Measurements from ENCODE around the gene CCNQ.

CCNQ gene

GRCh38 chrX:153551135-153551534 lies 47.8 kb downstream of the CCNQ start:
- Histone ChIP-seq H3K9me3 (ENCODE audit: control insufficient read depth, insufficient read depth, low read depth, low read length) (peaks cover 22% of the 10 kb centered on the region; the same call in 1 of the 2 replicates), H3K9ac (ENCODE audit: low read length) (no peak overlapping the region), H3K27ac (ENCODE audit: low read depth, low read length) (no peak overlapping the region), H3K36me3 (ENCODE audit: control insufficient read depth, insufficient read depth, low read length) (no peaks in the 10 kb centered on the region), H3K4me3 (ENCODE audit: low read depth, low read length) (no peak overlapping the region), H3K27me3 (ENCODE audit: control insufficient read depth, insufficient read depth, low read length) (no peaks in the 10 kb centered on the region; the same call in 1 of the 2 replicates), H3K4me1 (ENCODE audit: control insufficient read depth, insufficient read depth, low read length) (no peaks in the 10 kb centered on the region)

DNA sequence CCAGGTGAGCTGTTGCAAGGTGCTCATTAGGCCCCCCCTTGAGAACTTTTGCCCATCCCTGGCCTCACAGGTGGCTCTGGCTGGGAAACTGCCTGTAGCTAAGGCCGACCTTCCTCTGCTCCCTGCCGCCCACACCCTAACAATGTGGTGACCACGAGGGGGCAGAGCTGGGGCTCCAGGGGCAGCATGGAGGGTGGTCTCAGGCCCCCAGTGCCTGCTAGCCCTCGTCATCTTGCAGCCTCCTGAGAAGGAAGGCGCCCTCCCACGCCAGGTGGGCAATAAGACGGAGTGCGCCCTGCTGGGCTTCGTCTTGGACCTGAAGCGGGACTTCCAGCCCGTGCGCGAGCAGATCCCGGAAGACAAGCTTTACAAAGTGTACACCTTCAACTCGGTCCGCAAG lies 49.1 kb downstream of the CCNQ start:
- H3K9me3 ChIP-seq (ENCODE audit: control insufficient read depth, insufficient read depth, low read depth, low read length) = peaks cover 22% of the 10 kb centered on the region; the same call in 1 of the 2 replicates

DNA sequence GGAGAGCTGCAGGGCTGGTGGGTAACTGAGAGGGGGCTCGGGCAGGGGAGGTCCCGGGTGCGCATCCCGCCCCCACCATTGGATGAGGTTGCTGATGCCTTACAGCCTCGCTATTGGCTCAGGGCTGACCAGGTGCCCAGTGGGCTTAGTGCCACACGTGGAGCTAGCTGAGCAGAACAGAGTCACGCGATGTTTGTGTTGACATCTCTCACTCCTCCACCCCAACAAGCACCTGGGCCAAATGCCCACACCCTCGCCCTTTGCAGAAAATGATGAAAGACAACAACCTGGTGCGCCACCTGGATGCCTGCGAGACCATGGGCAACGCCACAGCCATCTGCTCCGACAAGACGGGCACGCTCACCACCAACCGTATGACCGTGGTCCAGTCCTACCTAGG lies 49.7 kb downstream of the CCNQ start:
- Histone ChIP-seq H3K4me3 (ENCODE audit: low read depth, low read length) (no peak overlapping the region), H3K4me1 (ENCODE audit: control insufficient read depth, insufficient read depth, low read length) (no peaks in the 10 kb centered on the region), H3K36me3 (ENCODE audit: control insufficient read depth, insufficient read depth, low read length) (no peaks in the 10 kb centered on the region), H3K27ac (ENCODE audit: low read depth, low read length) (no peak overlapping the region), H3K9me3 (ENCODE audit: control insufficient read depth, insufficient read depth, low read depth, low read length) (peaks cover 22% of the 10 kb centered on the region; the same call in 1 of the 2 replicates), H3K9ac (ENCODE audit: low read length) (no peak overlapping the region), H3K27me3 (ENCODE audit: control insufficient read depth, insufficient read depth, low read length) (no peaks in the 10 kb centered on the region; the same call in 1 of the 2 replicates)

More for the DNA sequence above, 49.1 kb downstream of the CCNQ start:
- Histone ChIP-seq H3K9ac (ENCODE audit: low read length) (no peak overlapping the region), H3K36me3 (ENCODE audit: control insufficient read depth, insufficient read depth, low read length) (no peaks in the 10 kb centered on the region), H3K27me3 (ENCODE audit: control insufficient read depth, insufficient read depth, low read length) (no peaks in the 10 kb centered on the region; the same call in 1 of the 2 replicates), H3K4me1 (ENCODE audit: control insufficient read depth, insufficient read depth, low read length) (no peaks in the 10 kb centered on the region), H3K4me3 (ENCODE audit: low read depth, low read length) (no peak overlapping the region), H3K27ac (ENCODE audit: low read depth, low read length) (no peak overlapping the region)

GRCh38 chrX:153547195-153547594 lies 51.7 kb downstream of the CCNQ start:
- Histone ChIP-seq H3K36me3 (ENCODE audit: control insufficient read depth, insufficient read depth, low read length) (no peaks in the 10 kb centered on the region), H3K9me3 (ENCODE audit: control insufficient read depth, insufficient read depth, low read depth, low read length) (peaks cover 20% of the 10 kb centered on the region; the same call in 1 of the 2 replicates), H3K27me3 (ENCODE audit: control insufficient read depth, insufficient read depth, low read length) (no peaks in the 10 kb centered on the region; the same call in 1 of the 2 replicates)

DNA sequence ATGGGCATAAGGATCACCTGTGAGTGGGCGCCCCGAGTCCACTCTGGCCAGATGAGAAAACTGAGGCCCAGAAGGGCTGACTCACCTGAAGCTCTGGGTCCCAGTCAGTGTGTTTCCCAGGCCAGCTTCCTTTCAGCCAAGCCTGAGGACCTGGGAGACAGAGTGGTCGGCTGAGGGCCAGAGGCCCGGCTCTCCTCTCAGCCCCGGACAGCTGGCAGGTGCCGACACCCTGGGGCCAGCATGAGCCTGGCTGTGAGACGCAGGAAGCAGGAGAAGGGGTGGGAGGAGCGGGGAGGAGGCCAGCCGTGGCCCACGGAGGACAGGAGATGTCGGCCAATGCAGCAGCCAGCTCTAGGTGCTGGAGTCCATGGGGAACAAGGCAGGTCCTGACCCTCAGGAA lies 52.6 kb downstream of the CCNQ start:
- Histone ChIP-seq H3K9ac (ENCODE audit: low read length) (no peak overlapping the region), H3K27me3 (ENCODE audit: control insufficient read depth, insufficient read depth, low read length) (no peaks in the 10 kb centered on the region; the same call in 1 of the 2 replicates)

More at GRCh38 chrX:153547195-153547594, 51.7 kb downstream of the CCNQ start:
- Histone ChIP-seq H3K4me1 (ENCODE audit: control insufficient read depth, insufficient read depth, low read length) (no peaks in the 10 kb centered on the region), H3K27ac (ENCODE audit: low read depth, low read length) (no peak overlapping the region), H3K4me3 (ENCODE audit: low read depth, low read length) (no peak overlapping the region), H3K9ac (ENCODE audit: low read length) (no peak overlapping the region)

DNA sequence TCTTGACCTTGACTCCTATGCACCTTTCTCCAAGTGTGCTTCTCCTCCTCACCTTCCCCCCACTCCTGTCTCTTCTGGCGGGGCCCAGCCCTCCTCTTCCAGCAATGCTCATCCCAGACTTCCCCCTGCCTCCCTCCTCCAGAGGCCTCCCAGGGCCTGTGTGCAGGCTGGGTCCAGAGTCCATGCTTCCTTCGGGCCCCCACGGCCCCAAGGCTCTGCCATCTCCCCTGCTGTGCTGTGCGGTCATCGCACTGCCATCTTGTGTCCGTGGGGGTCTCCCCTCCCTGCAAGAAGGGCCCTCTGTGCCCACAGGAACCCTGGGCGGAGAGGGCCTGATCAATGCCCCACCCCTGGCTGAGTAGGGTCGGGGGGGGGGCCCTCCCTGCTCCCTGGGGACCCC lies 54.2 kb downstream of the CCNQ start:
- H3K4me1 ChIP-seq (ENCODE audit: control insufficient read depth, insufficient read depth, low read length) = no peaks in the 10 kb centered on the region
- H3K9me3 ChIP-seq (ENCODE audit: control insufficient read depth, insufficient read depth, low read depth, low read length) = peaks cover 18% of the 10 kb centered on the region; the same call in 1 of the 2 replicates
- H3K27me3 ChIP-seq (ENCODE audit: control insufficient read depth, insufficient read depth, low read length) = peaks cover 9% of the 10 kb centered on the region; the same call in 1 of the 2 replicates
- no peaks in the 10 kb centered on the region for H3K36me3 ChIP-seq (ENCODE audit: control insufficient read depth, insufficient read depth, low read length)
- H3K27ac ChIP-seq (ENCODE audit: low read depth, low read length) = no peak overlapping the region
- no peak overlapping the region for H3K4me3 ChIP-seq (ENCODE audit: low read depth, low read length)
- no peak overlapping the region for H3K9ac ChIP-seq (ENCODE audit: low read length)

More for the DNA sequence above, 52.6 kb downstream of the CCNQ start:
- no peak overlapping the region for H3K4me3 ChIP-seq (ENCODE audit: low read depth, low read length)
- peaks cover 17% of the 10 kb centered on the region; the same call in 1 of the 2 replicates for H3K9me3 ChIP-seq (ENCODE audit: control insufficient read depth, insufficient read depth, low read depth, low read length)
- H3K4me1 ChIP-seq (ENCODE audit: control insufficient read depth, insufficient read depth, low read length) = no peaks in the 10 kb centered on the region
- H3K36me3 ChIP-seq (ENCODE audit: control insufficient read depth, insufficient read depth, low read length) = no peaks in the 10 kb centered on the region
- no peak overlapping the region for H3K27ac ChIP-seq (ENCODE audit: low read depth, low read length)

GRCh38 chrX:153539979-153540358 lies 59.0 kb downstream of the CCNQ start:
- Histone ChIP-seq H3K4me3 (ENCODE audit: low read depth, low read length) (no peak overlapping the region), H3K27ac (ENCODE audit: low read depth, low read length) (no peak overlapping the region), H3K36me3 (ENCODE audit: control insufficient read depth, insufficient read depth, low read length) (no peaks in the 10 kb centered on the region), H3K27me3 (ENCODE audit: control insufficient read depth, insufficient read depth, low read length) (peaks cover 9% of the 10 kb centered on the region; the same call in 1 of the 2 replicates), H3K4me1 (ENCODE audit: control insufficient read depth, insufficient read depth, low read length) (no peaks in the 10 kb centered on the region), H3K9me3 (ENCODE audit: control insufficient read depth, insufficient read depth, low read depth, low read length) (peaks cover 6% of the 10 kb centered on the region; the same call in 1 of the 2 replicates), H3K9ac (ENCODE audit: low read length) (no peak overlapping the region)

DNA sequence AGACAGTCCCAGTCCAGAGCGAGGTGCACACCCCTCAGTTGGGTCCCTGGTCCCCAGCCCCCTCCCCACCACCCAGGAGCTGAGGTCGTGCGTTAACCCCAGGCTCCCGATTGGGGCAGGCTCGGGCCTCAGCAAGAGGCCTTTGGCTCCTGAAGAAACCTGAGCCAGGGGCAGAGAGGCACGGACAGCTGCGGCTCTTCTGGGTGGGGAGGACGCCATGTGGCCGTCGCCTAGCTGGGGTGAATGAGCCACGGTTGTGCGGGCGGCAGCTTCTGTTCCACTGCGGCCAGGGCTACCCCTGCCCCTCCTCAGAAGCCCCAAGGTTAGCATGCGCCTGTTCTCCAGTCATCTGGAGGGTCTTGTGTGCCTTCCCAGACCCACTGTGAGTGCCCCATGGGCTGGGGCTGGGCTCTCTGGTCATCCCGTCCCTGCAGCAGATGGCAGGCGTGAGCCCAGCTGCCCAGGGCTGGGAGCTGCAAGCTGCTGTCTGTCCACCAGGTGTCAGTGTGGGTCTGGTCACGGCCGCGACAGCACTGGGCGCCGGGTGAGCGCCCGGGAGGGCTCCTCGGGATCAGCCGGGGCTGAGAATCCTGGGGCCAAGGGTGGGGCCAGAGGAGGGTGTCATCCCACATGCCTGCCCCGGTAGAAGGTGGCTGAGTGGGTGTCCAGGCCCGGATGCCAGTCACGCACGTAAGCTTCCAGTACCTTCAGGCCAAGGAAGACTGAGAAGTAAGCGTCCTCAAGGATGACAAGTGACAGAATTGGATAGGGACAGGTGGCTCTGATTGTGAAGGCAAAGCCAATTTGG lies 59.6 kb downstream of the CCNQ start:
- Histone ChIP-seq H3K27ac (ENCODE audit: low read depth, low read length) (no peak overlapping the region), H3K9me3 (ENCODE audit: control insufficient read depth, insufficient read depth, low read depth, low read length) (peaks cover 6% of the 10 kb centered on the region; the same call in 1 of the 2 replicates), H3K9ac (ENCODE audit: low read length) (no peak overlapping the region), H3K4me3 (ENCODE audit: low read depth, low read length) (no peak overlapping the region), H3K36me3 (ENCODE audit: control insufficient read depth, insufficient read depth, low read length) (no peaks in the 10 kb centered on the region), H3K27me3 (ENCODE audit: control insufficient read depth, insufficient read depth, low read length) (peaks cover 9% of the 10 kb centered on the region; the same call in 1 of the 2 replicates), H3K4me1 (ENCODE audit: control insufficient read depth, insufficient read depth, low read length) (no peaks in the 10 kb centered on the region)

DNA sequence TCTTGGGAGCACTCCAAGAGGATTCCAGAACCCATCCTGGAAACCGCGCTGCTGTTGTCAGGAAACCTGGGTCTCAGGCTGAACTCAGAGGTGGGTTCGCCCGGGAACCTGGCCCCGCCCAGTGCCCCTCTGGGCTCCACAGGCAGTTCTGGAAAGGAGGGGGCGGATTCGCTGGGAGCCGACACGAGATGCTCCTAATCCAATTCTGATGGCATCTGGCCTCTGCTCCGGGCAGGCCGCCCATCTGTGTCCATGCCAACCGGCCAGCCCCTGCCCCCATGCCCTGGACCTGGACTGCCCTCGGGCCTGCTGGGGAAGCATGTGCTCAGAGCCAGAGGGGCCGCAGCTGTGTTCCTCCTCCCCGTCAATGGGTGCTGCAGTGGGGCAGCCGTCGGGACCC lies 60.5 kb downstream of the CCNQ start:
- no peak overlapping the region for H3K27ac ChIP-seq (ENCODE audit: low read depth, low read length)
- H3K36me3 ChIP-seq (ENCODE audit: control insufficient read depth, insufficient read depth, low read length) = no peaks in the 10 kb centered on the region
- H3K4me3 ChIP-seq (ENCODE audit: low read depth, low read length) = no peak overlapping the region
- peaks cover 11% of the 10 kb centered on the region; the same call in 1 of the 2 replicates for H3K9me3 ChIP-seq (ENCODE audit: control insufficient read depth, insufficient read depth, low read depth, low read length)
- peaks cover 9% of the 10 kb centered on the region; the same call in 1 of the 2 replicates for H3K27me3 ChIP-seq (ENCODE audit: control insufficient read depth, insufficient read depth, low read length)
- no peak overlapping the region for H3K9ac ChIP-seq (ENCODE audit: low read length)
- H3K4me1 ChIP-seq (ENCODE audit: control insufficient read depth, insufficient read depth, low read length) = no peaks in the 10 kb centered on the region

All from HUES6 (cell line).